PFSK-1 (cell line): ENCODE results near the gene FASN.

Source experiments
- FOXP2 ChIP-seq: optimal IDR thresholded peaks from 2 replicates; pipeline ENCODE3; 2011; ENCODE audit warnings: borderline replicate concordance, control low read depth, inconsistent platforms; ENCODE audit not compliant: insufficient read depth; ENCODE audit errors: extremely low read length, extremely low read depth
- POLR2AphosphoS5 ChIP-seq: IDR thresholded peaks from 2 replicates; pipeline ENCODE4 v1.6.1; 2012; ENCODE audit warnings: low read depth, mild to moderate bottlenecking, control low read depth, low read length, moderate library complexity
- REST ChIP-seq, 2 experiments: IDR thresholded peaks; 2 replicates each; pipeline versions ENCODE4 v1.6.1 to v1.8.0; 2011 to 2012; ENCODE audit warnings: low read depth in 2 of 2, low read length in 2 of 2, control low read depth in 1 of 2, inconsistent platforms in 1 of 2, mild to moderate bottlenecking in 1 of 2, moderate library complexity in 1 of 2; ENCODE audit not compliant: insufficient read depth in 1 of 2
- SIN3A ChIP-seq: IDR thresholded peaks from 2 replicates; pipeline ENCODE4 v1.6.1; 2012; ENCODE audit warnings: mild to moderate bottlenecking, low read length, moderate library complexity, borderline replicate concordance; ENCODE audit not compliant: insufficient read depth
- TAF1 ChIP-seq: IDR thresholded peaks from 2 replicates; pipeline ENCODE4 v1.6.1; 2012; ENCODE audit warnings: low read length, control low read depth, borderline replicate concordance; ENCODE audit not compliant: insufficient read depth

The FASN gene

GRCh38 chr17:82047914-82048570 is 50.0 kb downstream of the FASN start:
- TF ChIP-seq TAF1 (no peak), FOXP2 (no peak), POLR2AphosphoS5 (no peak), REST (IDR thresholded peaks at IDR 0.05; ENCODE audit: insufficient read depth in 1 of 2, low read depth in 2 of 2, low read length in 2 of 2) (no peak), SIN3A (no peak)

GRCh38 chr17:82047379-82047778 is 50.7 kb downstream of the FASN start:
- TF ChIP-seq SIN3A = no peak
- TF ChIP-seq REST (IDR thresholded peaks at IDR 0.05; ENCODE audit: insufficient read depth in 1 of 2, low read depth in 2 of 2, low read length in 2 of 2) = no peak
- no peak for TF ChIP-seq FOXP2
- no peak for TF ChIP-seq POLR2AphosphoS5
- TF ChIP-seq TAF1 = no peak

- no peak for TF ChIP-seq REST (IDR thresholded peaks at IDR 0.05; ENCODE audit: insufficient read depth in 1 of 2, low read depth in 2 of 2, low read length in 2 of 2)
Measured at GRCh38 chr17:82046903-82047302, 51.1 kb downstream of the FASN start.

GRCh38 chr17:82045936-82046484 is 52.0 kb downstream of the FASN start:
- no peak for TF ChIP-seq REST (IDR thresholded peaks at IDR 0.05; ENCODE audit: insufficient read depth in 1 of 2, low read depth in 2 of 2, low read length in 2 of 2)
- no peak for TF ChIP-seq SIN3A
- TF ChIP-seq POLR2AphosphoS5 = no peak
- no peak for TF ChIP-seq FOXP2

- TF ChIP-seq POLR2AphosphoS5 (no peak), TAF1 (no peak), SIN3A (no peak), FOXP2 (no peak), REST (IDR thresholded peaks at IDR 0.05; ENCODE audit: insufficient read depth in 1 of 2, low read depth in 2 of 2, low read length in 2 of 2) (no peak)
Measured at GRCh38 chr17:82043507-82043906, 54.5 kb downstream of the FASN start.
